LNCaP clone FGC (cell line): ENCODE data around the gene DEFB126.

ENCODE experiments used
- DNase-seq: peaks from one replicate; pipeline ENCODE4 v3.0.0-alpha.2; 2011; ENCODE audit warnings: low read depth
- H3K4me3 ChIP-seq: 2 replicates; pipeline ENCODE4 v1.5.1; 2011; ENCODE audit warnings: mild to moderate bottlenecking, low read depth, low read length, control low read depth
- CTCF ChIP-seq: IDR thresholded peaks from 2 replicates; pipeline ENCODE4 v1.5.1; 2012; ENCODE audit warnings: mild to moderate bottlenecking; ENCODE audit not compliant: control insufficient read depth, insufficient read depth; ENCODE audit errors: extremely low read depth

Gene DEFB126

GRCh38 chr20:168876-169275 lies 26.5 kb downstream of the DEFB126 start:
- no peak overlapping the region for H3K4me3 ChIP-seq
- DNase-seq: no peak
- TF ChIP-seq CTCF: no peak

- H3K4me3 ChIP-seq: no peak overlapping the region
- DNase-seq: no peak
- no peak for TF ChIP-seq CTCF
Measured at GRCh38 chr20:184288-184687, 41.9 kb downstream of the DEFB126 start.

GRCh38 chr20:187733-188132 lies 45.3 kb downstream of the DEFB126 start:
- no peak overlapping the region for H3K4me3 ChIP-seq
- TF ChIP-seq CTCF: no peak
- DNase-seq: no peak

- no peak for TF ChIP-seq CTCF
- no peak within 1 kb of the TSS for H3K4me3 ChIP-seq
- no peak for DNase-seq
Measured at GRCh38 chr20:189611-190010, 47.2 kb downstream of the DEFB126 start, which contains the start of gene DEFB128. Gene DEFB128, minus strand, starts transcription at chr20:189711. Its CDS starts 88 bp downstream, at chr20:189623.
